HFF-Myc (cell line): Measurements from ENCODE around the gene PHPT1.

Source experiments
- DNase-seq: peaks from one replicate; pipeline ENCODE4 v3.0.0-alpha.2; 2011; ENCODE audit warnings: low read depth; ENCODE audit errors: extremely low read depth
- H3K4me3 ChIP-seq: replicated peaks from 2 replicates; pipeline ENCODE4 v1.5.1; 2011; ENCODE audit warnings: low read depth, mild to moderate bottlenecking, control low read depth, low read length
- TF ChIP-seq, protein P1 (sequence below): IDR thresholded peaks from 2 replicates; pipeline ENCODE4 v1.5.1; 2012; ENCODE audit warnings: mild to moderate bottlenecking, low read depth, low read length, control low read depth; ENCODE audit errors: missing control alignments

The PHPT1 gene

GRCh38 chr9:136857166-136857565 is 8.0 kb downstream of the PHPT1 start:
- TF ChIP-seq, protein P1, sequence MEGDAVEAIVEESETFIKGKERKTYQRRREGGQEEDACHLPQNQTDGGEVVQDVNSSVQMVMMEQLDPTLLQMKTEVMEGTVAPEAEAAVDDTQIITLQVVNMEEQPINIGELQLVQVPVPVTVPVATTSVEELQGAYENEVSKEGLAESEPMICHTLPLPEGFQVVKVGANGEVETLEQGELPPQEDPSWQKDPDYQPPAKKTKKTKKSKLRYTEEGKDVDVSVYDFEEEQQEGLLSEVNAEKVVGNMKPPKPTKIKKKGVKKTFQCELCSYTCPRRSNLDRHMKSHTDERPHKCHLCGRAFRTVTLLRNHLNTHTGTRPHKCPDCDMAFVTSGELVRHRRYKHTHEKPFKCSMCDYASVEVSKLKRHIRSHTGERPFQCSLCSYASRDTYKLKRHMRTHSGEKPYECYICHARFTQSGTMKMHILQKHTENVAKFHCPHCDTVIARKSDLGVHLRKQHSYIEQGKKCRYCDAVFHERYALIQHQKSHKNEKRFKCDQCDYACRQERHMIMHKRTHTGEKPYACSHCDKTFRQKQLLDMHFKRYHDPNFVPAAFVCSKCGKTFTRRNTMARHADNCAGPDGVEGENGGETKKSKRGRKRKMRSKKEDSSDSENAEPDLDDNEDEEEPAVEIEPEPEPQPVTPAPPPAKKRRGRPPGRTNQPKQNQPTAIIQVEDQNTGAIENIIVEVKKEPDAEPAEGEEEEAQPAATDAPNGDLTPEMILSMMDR, result no peak
- DNase-seq, result no peak
- no peak overlapping the region for H3K4me3 ChIP-seq

GRCh38 chr9:136857581-136858412 is 8.6 kb downstream of the PHPT1 start:
- DNase-seq, result no peak
- H3K4me3 ChIP-seq, result no peak overlapping the region
- TF ChIP-seq, protein P1, result no peak

- no peak for DNase-seq
- TF ChIP-seq, protein P1, result no peak
- no peak overlapping the region for H3K4me3 ChIP-seq
These were observed 9.2 kb downstream of the PHPT1 start for GRCh38 chr9:136858452-136858843.

- H3K4me3 ChIP-seq, result no peak overlapping the region
- no peak for DNase-seq
- TF ChIP-seq, protein P1, result no peak
These were observed 9.9 kb downstream of the PHPT1 start for GRCh38 chr9:136858844-136859757.

DNA sequence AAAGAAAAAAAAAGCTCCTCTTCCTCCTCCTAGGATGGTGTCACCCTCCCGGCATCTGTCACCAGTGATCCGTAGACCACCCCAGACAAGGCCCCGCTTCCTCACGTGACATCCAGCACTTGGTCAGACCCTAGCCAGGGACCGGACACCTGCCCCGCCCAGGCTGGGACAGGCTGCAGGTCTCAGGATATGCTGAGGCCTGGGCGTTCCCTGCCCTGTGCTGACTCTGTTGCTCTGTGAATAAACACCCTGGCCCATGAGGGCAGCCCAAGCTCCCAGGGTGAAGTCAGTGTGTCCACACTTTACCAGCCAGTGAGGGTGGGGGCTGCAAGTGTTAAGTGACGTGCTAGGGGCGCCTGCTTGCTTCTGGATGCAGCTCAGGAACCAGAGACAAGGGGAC is 11.3 kb downstream of the PHPT1 start:
- no peak overlapping the region for H3K4me3 ChIP-seq
- DNase-seq, result no peak
- TF ChIP-seq, protein P1, result no peak

DNA sequence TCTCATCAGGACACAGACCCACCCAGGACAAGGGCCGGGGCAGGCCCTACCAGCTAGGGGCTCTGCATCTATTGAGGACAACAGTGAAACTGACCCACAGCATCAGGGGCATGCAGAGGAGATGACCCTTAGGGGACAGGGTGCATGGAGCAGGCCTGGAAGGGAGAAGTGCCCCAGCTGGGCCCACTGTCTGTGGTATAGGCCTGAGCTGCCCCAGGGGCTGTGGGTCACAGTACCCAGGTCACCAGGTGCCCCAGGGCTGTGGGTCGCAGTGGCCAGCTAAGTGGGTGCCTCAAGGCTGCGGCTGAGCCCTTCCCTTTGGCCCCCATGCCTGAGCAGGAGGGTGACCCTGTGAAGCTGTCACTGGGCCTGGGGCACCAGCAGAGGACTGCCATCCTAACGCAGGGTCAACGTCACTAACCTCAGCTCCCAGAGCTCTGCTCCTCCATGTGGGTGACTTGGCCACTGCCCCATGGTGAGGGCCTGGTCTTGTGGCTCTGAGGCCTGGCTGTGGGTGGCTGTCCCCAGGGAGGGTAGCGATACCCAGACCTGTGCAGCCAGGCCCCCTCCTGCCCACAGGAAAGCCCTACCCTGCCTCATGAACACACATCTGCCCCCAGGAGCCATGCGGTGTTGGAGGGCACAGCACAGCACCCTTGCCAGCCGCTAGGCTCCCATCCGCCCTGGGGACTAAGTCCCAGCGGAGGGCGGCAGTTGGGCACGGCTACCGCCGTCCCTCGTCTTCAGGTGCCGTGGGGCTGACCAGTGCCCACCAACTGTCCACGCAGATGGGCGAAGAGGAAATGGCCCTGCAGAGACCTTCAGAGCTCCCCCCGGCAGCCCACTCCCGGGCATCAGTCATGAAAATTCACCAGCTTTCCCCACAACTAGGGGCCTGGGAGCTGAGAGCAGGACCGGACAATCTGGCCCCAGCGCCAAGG is 12.0 kb downstream of the PHPT1 start:
- no peak overlapping the region for H3K4me3 ChIP-seq
- TF ChIP-seq, protein P1, result no peak
- no peak for DNase-seq
